ENCODE measurements around the gene PAEP.

The PAEP gene

GRCh38 chr9:135551031-135551430, 10.5 kb upstream of the PAEP start:
- no peak for DNase-seq

- no peak for DNase-seq
These were observed 10.1 kb upstream of the PAEP start for GRCh38 chr9:135551456-135551855.

- no peak for DNase-seq
These were observed 9.4 kb upstream of the PAEP start for GRCh38 chr9:135552021-135552697.

- DNase-seq: no peak
These were observed 8.8 kb upstream of the PAEP start for GRCh38 chr9:135552698-135553171.

DNA sequence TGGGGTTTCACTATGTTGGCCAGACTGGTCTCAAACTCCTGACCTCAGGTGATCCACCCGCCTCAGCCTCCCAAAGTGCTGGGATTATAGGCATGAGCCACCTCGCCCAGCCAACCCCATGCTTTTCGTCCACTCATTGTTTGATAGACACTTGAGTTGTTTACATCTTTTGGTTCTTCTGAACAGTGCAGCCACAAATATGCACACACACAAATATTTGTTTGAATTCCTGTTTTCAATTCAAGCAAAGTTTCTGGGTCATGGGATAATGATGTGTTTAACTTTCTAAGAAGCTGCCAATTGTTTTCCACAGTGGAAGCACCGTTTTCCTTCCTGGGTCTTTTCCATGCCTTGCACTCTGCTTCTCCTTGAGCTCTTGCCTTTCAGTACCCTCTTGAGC, 6.8 kb upstream of the PAEP start:
- no peak for DNase-seq

- no peak for DNase-seq
These were observed 6.4 kb upstream of the PAEP start for GRCh38 chr9:135555203-135555602.

GRCh38 chr9:135555910-135556309, 5.6 kb upstream of the PAEP start:
- no peak for DNase-seq

DNA sequence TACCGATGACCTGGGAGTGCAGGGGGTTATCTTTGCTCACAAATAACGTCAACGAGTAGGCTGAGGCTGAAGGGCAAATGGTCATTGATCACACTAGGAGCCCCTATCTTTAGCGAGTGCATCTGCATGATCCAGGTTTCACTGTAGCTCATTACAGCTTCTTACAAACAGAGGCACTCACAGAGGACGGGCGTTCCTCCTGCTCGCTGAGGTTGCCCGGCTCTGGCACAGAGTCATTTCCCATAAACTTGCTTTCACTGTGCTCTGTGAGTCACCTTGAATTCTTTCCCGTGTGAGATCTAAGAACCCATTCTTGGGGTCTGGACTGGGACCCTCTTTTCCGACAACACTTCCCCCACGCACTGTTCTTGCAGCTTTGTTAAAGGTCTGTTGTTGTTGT, 1.9 kb upstream of the PAEP start:
- no peak for DNase-seq

DNA sequence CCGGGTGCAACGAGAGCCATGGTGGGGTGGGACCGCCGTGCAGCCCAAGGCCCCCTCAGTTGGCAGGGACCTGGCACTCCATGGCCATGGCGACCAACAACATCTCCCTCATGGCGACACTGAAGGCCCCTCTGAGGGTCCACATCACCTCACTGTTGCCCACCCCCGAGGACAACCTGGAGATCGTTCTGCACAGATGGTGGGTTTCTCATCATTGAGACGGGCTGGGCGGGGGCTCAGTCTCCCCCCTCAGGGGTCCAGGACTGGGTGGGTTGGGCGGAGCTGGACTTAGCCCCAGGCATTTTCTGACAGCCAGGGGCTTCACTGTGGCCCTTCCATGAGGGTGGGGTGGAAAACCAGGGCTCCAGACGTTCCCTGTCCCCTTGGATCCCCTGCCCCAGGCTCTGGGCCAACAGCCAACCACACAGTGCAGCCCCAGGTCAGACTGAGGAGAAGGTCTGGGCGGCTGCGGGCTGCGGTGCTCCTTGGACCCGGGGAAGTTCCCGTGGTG, 734 bp downstream of the PAEP start:
- no peak for DNase-seq

- DNase-seq: no peak
These were observed 1.5 kb downstream of the PAEP start for GRCh38 chr9:135563039-135563476.

- DNase-seq: no peak
These were observed 2.3 kb downstream of the PAEP start for GRCh38 chr9:135563858-135564257.

- no peak for DNase-seq
These were observed 3.6 kb downstream of the PAEP start for GRCh38 chr9:135565141-135565628.

- no peak for DNase-seq
These were observed 4.1 kb downstream of the PAEP start for GRCh38 chr9:135565636-135566035.

DNA sequence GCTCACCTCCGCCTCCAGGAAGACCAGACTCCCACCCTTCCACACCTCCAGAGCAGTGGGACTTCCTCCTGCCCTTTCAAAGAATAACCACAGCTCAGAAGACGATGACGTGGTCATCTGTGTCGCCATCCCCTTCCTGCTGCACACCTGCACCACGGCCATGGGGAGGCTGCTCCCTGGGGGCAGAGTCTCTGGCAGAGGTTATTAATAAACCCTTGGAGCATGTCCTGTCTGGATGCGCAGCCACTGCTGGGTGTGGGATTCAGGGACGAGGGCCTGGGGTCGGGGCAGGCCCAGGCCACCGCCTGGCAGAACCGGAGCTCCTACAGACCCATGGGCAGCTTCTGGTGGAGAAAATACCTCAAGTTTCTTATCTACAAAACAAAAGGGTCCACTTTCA, 5.0 kb downstream of the PAEP start:
- no peak for DNase-seq

DNA sequence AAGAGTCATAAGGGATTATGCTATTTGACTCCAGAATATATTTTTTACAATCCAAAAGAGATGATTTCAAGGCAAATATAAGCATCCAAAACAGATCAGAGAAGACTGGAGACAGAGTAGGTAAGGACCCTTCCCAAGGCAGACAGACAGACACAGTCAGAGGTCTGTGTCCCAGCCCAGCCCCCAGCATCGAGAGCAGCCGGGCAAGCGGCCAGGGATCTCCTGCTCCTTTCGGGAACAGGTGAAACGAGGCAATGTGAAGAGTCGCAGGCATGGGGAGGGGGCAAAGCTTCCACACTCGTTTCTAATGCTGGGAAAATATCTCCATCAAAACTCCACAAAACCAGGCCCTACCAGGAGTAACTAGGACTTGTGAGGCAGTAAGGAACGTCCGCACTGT, 5.8 kb downstream of the PAEP start:
- DNase-seq: no peak

DNA sequence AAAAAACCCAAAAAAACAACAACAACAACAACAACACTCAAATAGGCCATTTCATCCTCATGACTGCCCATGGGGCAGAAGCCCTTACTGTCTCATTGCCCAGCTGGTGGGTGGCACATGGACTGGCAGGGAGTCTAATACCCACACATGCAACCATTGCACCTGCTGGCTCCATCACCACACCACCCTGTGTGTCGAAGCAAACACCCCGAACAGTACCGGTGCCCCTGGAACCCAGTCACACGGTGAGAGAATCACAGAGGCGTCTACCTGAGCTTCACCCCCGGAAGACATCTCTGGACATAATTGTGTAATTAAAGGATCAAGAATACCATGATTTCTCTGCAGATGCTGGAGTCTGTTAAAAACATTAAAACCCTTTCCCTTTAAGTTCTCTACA, 6.5 kb downstream of the PAEP start:
- DNase-seq: no peak

GRCh38 chr9:135570456-135570855, 8.9 kb downstream of the PAEP start:
- no peak for DNase-seq

GRCh38 chr9:135572233-135572632, 10.7 kb downstream of the PAEP start:
- DNase-seq: no peak

- no peak for DNase-seq
These were observed 11.6 kb downstream of the PAEP start for GRCh38 chr9:135573124-135573523.

DNA sequence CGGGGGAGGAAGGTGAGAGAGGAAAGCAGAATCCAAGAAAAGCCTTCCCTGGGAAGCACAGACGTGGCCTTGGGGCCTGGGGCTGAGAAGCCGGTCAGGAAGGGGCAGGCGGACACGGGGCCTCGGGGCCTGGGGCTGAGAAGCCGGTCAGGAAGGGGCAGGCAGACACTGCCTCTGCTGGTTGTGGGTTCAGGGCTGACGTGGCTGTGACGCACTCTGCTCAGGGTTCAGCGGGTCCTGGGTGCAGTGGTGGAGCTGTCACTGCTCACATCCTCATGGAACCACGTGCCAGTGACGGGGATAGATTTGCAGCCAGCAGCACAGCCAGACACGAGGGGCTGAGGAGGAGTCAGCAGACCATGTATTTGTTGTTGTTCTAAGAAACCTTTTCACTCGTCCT, 12.8 kb downstream of the PAEP start:
- no peak for DNase-seq

- no peak for DNase-seq
These were observed 13.4 kb downstream of the PAEP start for GRCh38 chr9:135574943-135575342.

GRCh38 chr9:135575995-135576631, 14.6 kb downstream of the PAEP start:
- no peak for DNase-seq

GRCh38 chr9:135577256-135577655, 15.7 kb downstream of the PAEP start:
- DNase-seq: no peak

DNA sequence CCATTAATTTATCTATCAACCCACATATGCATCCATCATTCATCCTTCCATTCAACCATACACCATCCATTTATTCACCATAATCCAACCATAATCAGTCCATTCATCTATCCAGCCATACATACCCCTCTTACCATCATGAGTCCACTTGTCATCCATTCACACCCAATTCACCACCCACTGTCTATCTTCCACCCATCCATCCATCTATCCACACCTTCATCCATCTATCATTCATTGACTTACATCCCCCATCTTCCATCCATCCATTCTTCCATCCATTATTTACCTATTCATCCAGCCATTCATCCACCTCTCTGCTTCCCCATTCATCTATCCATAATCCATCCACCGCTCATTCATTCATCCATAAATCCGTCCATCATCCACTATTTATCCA, 17.8 kb downstream of the PAEP start:
- DNase-seq: no peak
